ENCODE results near the gene PPP1R14C.

Gene PPP1R14C

GRCh38 chr6:150102750-150103270 lies 40.0 kb upstream of the PPP1R14C start:
- H3K27ac ChIP-seq: no peak overlapping the region
- ChIA-PET POLR2A (ENCODE audit: low non-redundant PET) (no interaction called here), CTCF (no interaction called here)
- DNase-seq (ENCODE audit: low spot score): no peak
- TF ChIP-seq CTCF (conservative IDR thresholded peaks at IDR 0.05; ENCODE audit: low read depth): no peak

GRCh38 chr6:150112233-150112632 lies 30.6 kb upstream of the PPP1R14C start:
- DNase-seq (ENCODE audit: low spot score): no peak
- no peak for TF ChIP-seq CTCF (conservative IDR thresholded peaks at IDR 0.05; ENCODE audit: low read depth)
- ChIA-PET POLR2A (ENCODE audit: low non-redundant PET) (no interaction called here), CTCF (interaction anchor here (0.6 kb wide), 1 partner anchor 314 kb away, joined by 4 read pairs; no protein-coding TSS in a partner anchor)
- no peak overlapping the region for H3K27ac ChIP-seq

DNA sequence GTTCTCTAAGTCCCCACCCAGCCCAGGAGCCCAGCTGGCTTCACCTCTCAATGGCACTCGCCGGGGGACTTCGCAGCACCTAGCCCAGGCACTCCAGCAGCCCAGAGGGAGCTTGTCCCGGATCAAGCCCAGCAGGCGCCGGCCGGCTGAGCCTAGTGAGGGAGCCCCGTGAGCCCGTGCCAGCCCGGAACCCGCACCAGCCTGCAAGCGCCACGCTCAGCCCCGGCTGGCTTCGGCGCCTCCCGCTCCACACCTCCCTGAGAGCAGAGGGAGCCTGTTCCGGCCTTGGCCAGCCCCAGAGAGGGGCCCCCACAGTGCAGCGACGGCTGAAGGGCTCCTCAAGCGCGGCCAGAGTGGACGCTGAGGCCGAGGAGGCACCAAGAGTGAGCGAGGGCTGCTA lies 27.1 kb upstream of the PPP1R14C start:
- TF ChIP-seq CTCF (conservative IDR thresholded peaks at IDR 0.05; ENCODE audit: low read depth): no peak
- H3K27ac ChIP-seq: peak overlapping the region; percentile 55
- POLR2A ChIA-PET (ENCODE audit: low non-redundant PET): no interaction called here
- CTCF ChIA-PET: no interaction called here
- no peak for DNase-seq (ENCODE audit: low spot score)

DNA sequence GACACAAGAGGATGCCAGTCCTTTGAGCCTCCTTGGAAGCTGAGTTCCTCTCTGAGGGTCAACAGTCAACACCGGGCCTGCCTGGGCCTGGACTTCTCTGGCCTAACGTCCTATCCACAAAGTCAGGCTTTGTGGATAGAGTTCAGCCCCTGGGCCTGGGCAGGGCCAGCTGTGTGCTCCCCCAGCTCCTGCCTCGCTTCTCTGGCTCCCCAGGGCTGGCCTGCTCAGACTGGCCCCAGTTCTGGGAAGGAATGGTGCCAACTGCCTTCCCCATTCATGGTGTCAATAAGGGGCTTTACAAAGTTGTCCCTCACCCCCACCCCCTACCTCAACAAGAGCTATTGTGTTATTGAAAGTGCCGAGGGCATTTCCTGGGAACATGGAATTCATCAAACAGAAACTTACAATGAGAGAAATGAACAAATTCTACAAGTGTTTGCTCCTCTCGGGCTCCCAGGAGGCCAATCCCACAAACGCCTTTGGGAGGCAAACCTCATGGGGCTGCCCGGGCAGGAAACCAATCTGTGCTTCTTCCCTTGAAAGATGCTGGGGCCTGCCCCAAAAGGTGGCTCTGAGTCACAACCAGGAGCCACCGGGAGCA lies 26.5 kb upstream of the PPP1R14C start:
- CTCF ChIA-PET: no interaction called here
- POLR2A ChIA-PET (ENCODE audit: low non-redundant PET): no interaction called here

GRCh38 chr6:150118203-150118602 lies 24.6 kb upstream of the PPP1R14C start:
- POLR2A ChIA-PET (ENCODE audit: low non-redundant PET): no interaction called here
- peak overlapping the region; percentile 30 for H3K27ac ChIP-seq
- CTCF ChIA-PET: interaction anchor here (0.5 to 0.7 kb wide), 2 partner anchors 224 to 278 kb away, joined by 3 read pairs; no protein-coding TSS in a partner anchor

More for the DNA sequence above, 26.5 kb upstream of the PPP1R14C start:
- DNase-seq (ENCODE audit: low spot score): no peak
- H3K27ac ChIP-seq: peak overlapping the region; percentile 55
- TF ChIP-seq CTCF (conservative IDR thresholded peaks at IDR 0.05; ENCODE audit: low read depth): no peak

GRCh38 chr6:150118627-150119026 lies 24.2 kb upstream of the PPP1R14C start:
- CTCF ChIA-PET: interaction anchor here (0.7 kb wide), 1 partner anchor 277 kb away, joined by 3 read pairs; no protein-coding TSS in a partner anchor
- H3K27ac ChIP-seq: peak overlapping the region; percentile 30
- DNase-seq (ENCODE audit: low spot score): no peak
- POLR2A ChIA-PET (ENCODE audit: low non-redundant PET): no interaction called here
- TF ChIP-seq CTCF (conservative IDR thresholded peaks at IDR 0.05; ENCODE audit: low read depth): no peak

More at GRCh38 chr6:150118203-150118602, 24.6 kb upstream of the PPP1R14C start:
- no peak for DNase-seq (ENCODE audit: low spot score)
- no peak for TF ChIP-seq CTCF (conservative IDR thresholded peaks at IDR 0.05; ENCODE audit: low read depth)

Data from RWPE1 (cell line).